ENCODE results near the gene ZDHHC3. TPM values are rescaled to one million over a fixed set of nuclear protein-coding genes. Genes with fewer than 3 reads are reported as not detected.
"Not testable (repeated sequence)": the region's sequence is repeated elsewhere in the genome, so short reads cannot be mapped to it uniquely, and the experiment has no call there.

The ZDHHC3 gene
- total and polyA plus RNA-seq, 4 experiments from 2014 or later, result 35.4 to 41.9 (median 38.1) TPM

DNA sequence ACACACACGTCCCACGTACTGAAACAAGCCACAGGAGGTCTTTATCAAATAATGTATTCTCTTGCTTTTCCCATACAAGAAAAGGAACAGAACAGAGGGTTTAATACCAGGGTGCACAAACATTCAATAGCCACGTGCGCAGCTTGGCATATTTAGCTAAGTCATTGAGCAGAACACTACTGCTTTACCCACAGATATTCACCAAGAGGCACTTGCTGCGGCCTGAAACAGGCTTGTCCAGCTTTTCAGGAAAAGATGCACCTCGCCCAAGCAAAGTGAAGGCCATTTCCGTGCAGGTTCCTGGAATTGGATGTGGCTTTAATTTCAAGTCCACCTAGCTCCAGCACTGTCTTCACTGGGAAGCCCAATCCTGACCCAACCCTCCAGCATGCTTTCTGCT, 17.6 kb downstream of the ZDHHC3 start:
- peaks cover 23 to 29% of the 10 kb centered on the region in 2 donors for H3K36me3 Mint-ChIP-seq
- Histone ChIP-seq H3K36me3 (ENCODE audit: insufficient read depth, low read length) (peaks cover 13% of the 10 kb centered on the region), H3K27me3 (ENCODE audit: insufficient read depth, low read length) (no peaks in the 10 kb centered on the region), H3K27ac (ENCODE audit: low read depth, low read length) (no peak overlapping the region), H3K9me3 (ENCODE audit: control insufficient read depth in 1 of 2, low read length in 2 of 2) (no peaks in the 10 kb centered on the region), H3K4me3 (ENCODE audit: low read length in 2 of 2) (no peak overlapping the region), H3K4me1 (ENCODE audit: insufficient read depth, low read length) (peaks cover 4% of the 10 kb centered on the region)
- H3K4me3 Mint-ChIP-seq, result no peak overlapping the region
- POLR2A ChIA-PET (ENCODE audit: partially characterized antibody), result no interaction called here
- H3K27ac Mint-ChIP-seq, result no peak overlapping the region
- DNase-seq, result no peak
- intact Hi-C loops (cut with micrococcal nuclease), result no loop called here
- CTCF ChIA-PET (ENCODE audit: partially characterized antibody), result no interaction called here
- H3K27me3 Mint-ChIP-seq, result no peaks in the 10 kb centered on the region
- H3K9me3 Mint-ChIP-seq, result no peaks in the 10 kb centered on the region
- H3K4me1 Mint-ChIP-seq, result peaks cover 12 to 34% (median 22%) of the 10 kb centered on the region in 4 donors

GRCh38 chr3:44957986-44958385, 18.0 kb downstream of the ZDHHC3 start:
- Histone ChIP-seq H3K4me3 (ENCODE audit: low read length in 2 of 2) (no peak overlapping the region), H3K27me3 (ENCODE audit: insufficient read depth, low read length) (no peaks in the 10 kb centered on the region), H3K36me3 (ENCODE audit: insufficient read depth, low read length) (peaks cover 13% of the 10 kb centered on the region), H3K9me3 (ENCODE audit: control insufficient read depth in 1 of 2, low read length in 2 of 2) (no peaks in the 10 kb centered on the region), H3K4me1 (ENCODE audit: insufficient read depth, low read length) (peaks cover 4% of the 10 kb centered on the region), H3K27ac (ENCODE audit: low read depth, low read length) (no peak overlapping the region)
- intact Hi-C loops (cut with micrococcal nuclease), result no loop called here
- no peak overlapping the region for H3K27ac Mint-ChIP-seq
- H3K36me3 Mint-ChIP-seq, result peaks cover 23 to 29% of the 10 kb centered on the region in 2 donors
- ChIA-PET CTCF (ENCODE audit: partially characterized antibody) (no interaction called here), POLR2A (ENCODE audit: partially characterized antibody) (no interaction called here)
- DNase-seq, result no peak
- H3K9me3 Mint-ChIP-seq, result no peaks in the 10 kb centered on the region
- no peaks in the 10 kb centered on the region for H3K27me3 Mint-ChIP-seq
- no peak overlapping the region for H3K4me3 Mint-ChIP-seq
- peaks cover 10 to 31% (median 19%) of the 10 kb centered on the region in 4 donors for H3K4me1 Mint-ChIP-seq

- H3K36me3 ChIP-seq (ENCODE audit: insufficient read depth, low read length), result peaks cover 13% of the 10 kb centered on the region
- POLR2A ChIA-PET (ENCODE audit: partially characterized antibody), result interaction anchor here (0.9 kb wide), 1 partner anchor 21 kb away, joined by 4 read pairs; no protein-coding TSS in a partner anchor
- Mint-ChIP-seq H3K27ac (peak overlapping the region in 2 of 7 donors; percentile 17 to 26), H3K9me3 (no peaks in the 10 kb centered on the region), H3K4me3 (no peak overlapping the region), H3K27me3 (no peaks in the 10 kb centered on the region), H3K36me3 (peaks cover 27 to 32% of the 10 kb centered on the region in 2 donors), H3K4me1 (peaks cover 6 to 25% (median 23%) of the 10 kb centered on the region in 4 donors)
- DNase-seq, result no peak
- no peaks in the 10 kb centered on the region for H3K27me3 ChIP-seq (ENCODE audit: insufficient read depth, low read length)
- no peaks in the 10 kb centered on the region for H3K9me3 ChIP-seq (ENCODE audit: control insufficient read depth in 1 of 2, low read length in 2 of 2)
- H3K27ac ChIP-seq (ENCODE audit: low read depth, low read length), result no peak overlapping the region
- H3K4me3 ChIP-seq (ENCODE audit: low read length in 2 of 2), result no peak overlapping the region
- no peaks in the 10 kb centered on the region for H3K4me1 ChIP-seq (ENCODE audit: insufficient read depth, low read length)
- intact Hi-C loops (cut with micrococcal nuclease), result no loop called here
- CTCF ChIA-PET (ENCODE audit: partially characterized antibody), result no interaction called here
Measured at GRCh38 chr3:44955917-44956316, 20.1 kb downstream of the ZDHHC3 start.

- Histone ChIP-seq H3K4me3 (ENCODE audit: low read length in 2 of 2) (no peak overlapping the region), H3K9me3 (ENCODE audit: control insufficient read depth in 1 of 2, low read length in 2 of 2) (no peaks in the 10 kb centered on the region), H3K4me1 (ENCODE audit: insufficient read depth, low read length) (no peaks in the 10 kb centered on the region), H3K36me3 (ENCODE audit: insufficient read depth, low read length) (peaks cover 13% of the 10 kb centered on the region), H3K27ac (ENCODE audit: low read depth, low read length) (no peak overlapping the region), H3K27me3 (ENCODE audit: insufficient read depth, low read length) (no peaks in the 10 kb centered on the region)
- H3K4me3 Mint-ChIP-seq, result no peak overlapping the region
- intact Hi-C loops (cut with micrococcal nuclease), result no loop called here
- CTCF ChIA-PET (ENCODE audit: partially characterized antibody), result no interaction called here
- POLR2A ChIA-PET (ENCODE audit: partially characterized antibody), result no interaction called here
- no peak for DNase-seq
- peaks cover 6 to 25% (median 20%) of the 10 kb centered on the region in 4 donors for H3K4me1 Mint-ChIP-seq
- no peaks in the 10 kb centered on the region for H3K9me3 Mint-ChIP-seq
- peaks cover 31 to 32% of the 10 kb centered on the region in 2 donors for H3K36me3 Mint-ChIP-seq
- H3K27ac Mint-ChIP-seq, result no peak overlapping the region
- H3K27me3 Mint-ChIP-seq, result no peaks in the 10 kb centered on the region
Measured at GRCh38 chr3:44954962-44955361, 21.0 kb downstream of the ZDHHC3 start.

- H3K9me3 Mint-ChIP-seq, result no peaks in the 10 kb centered on the region
- Histone ChIP-seq H3K27ac (ENCODE audit: low read depth, low read length) (no peak overlapping the region), H3K4me3 (ENCODE audit: low read length in 2 of 2) (no peak overlapping the region), H3K4me1 (ENCODE audit: insufficient read depth, low read length) (no peaks in the 10 kb centered on the region), H3K27me3 (ENCODE audit: insufficient read depth, low read length) (no peaks in the 10 kb centered on the region), H3K36me3 (ENCODE audit: insufficient read depth, low read length) (peaks cover 13% of the 10 kb centered on the region), H3K9me3 (ENCODE audit: control insufficient read depth in 1 of 2, low read length in 2 of 2) (no peaks in the 10 kb centered on the region)
- intact Hi-C loops (cut with micrococcal nuclease), result no loop called here
- DNase-seq, result no peak
- no peaks in the 10 kb centered on the region for H3K27me3 Mint-ChIP-seq
- peaks cover 29 to 32% of the 10 kb centered on the region in 2 donors for H3K36me3 Mint-ChIP-seq
- CTCF ChIA-PET (ENCODE audit: partially characterized antibody), result no interaction called here
- no peak overlapping the region for H3K4me3 Mint-ChIP-seq
- POLR2A ChIA-PET (ENCODE audit: partially characterized antibody), result no interaction called here
- H3K4me1 Mint-ChIP-seq, result peaks cover 6 to 25% (median 20%) of the 10 kb centered on the region in 4 donors
- no peak overlapping the region for H3K27ac Mint-ChIP-seq
Measured at GRCh38 chr3:44954304-44954703, 21.7 kb downstream of the ZDHHC3 start.

- POLR2A ChIA-PET (ENCODE audit: partially characterized antibody), result no interaction called here
Measured at GRCh38 chr3:44952689-44953088, 23.3 kb downstream of the ZDHHC3 start.

GRCh38 chr3:44950275-44950734, 25.7 kb downstream of the ZDHHC3 start:
- DNase-seq, result no peak
- Histone ChIP-seq H3K4me1 (ENCODE audit: insufficient read depth, low read length) (no peaks in the 10 kb centered on the region), H3K9me3 (ENCODE audit: control insufficient read depth in 1 of 2, low read length in 2 of 2) (no peaks in the 10 kb centered on the region), H3K36me3 (ENCODE audit: insufficient read depth, low read length) (peaks cover 7% of the 10 kb centered on the region), H3K27me3 (ENCODE audit: insufficient read depth, low read length) (no peaks in the 10 kb centered on the region), H3K27ac (ENCODE audit: low read depth, low read length) (no peak overlapping the region), H3K4me3 (ENCODE audit: low read length in 2 of 2) (no peak overlapping the region)
- Mint-ChIP-seq H3K4me1 (peaks cover 3 to 18% (median 11%) of the 10 kb centered on the region in 4 donors), H3K4me3 (no peak overlapping the region), H3K36me3 (peaks cover 19 to 27% of the 10 kb centered on the region in 2 donors), H3K27me3 (no peaks in the 10 kb centered on the region), H3K9me3 (no peaks in the 10 kb centered on the region), H3K27ac (peak overlapping the region in 2 of 7 donors; percentile 8 to 69)
- CTCF ChIA-PET (ENCODE audit: partially characterized antibody), result no interaction called here
- POLR2A ChIA-PET (ENCODE audit: partially characterized antibody), result no interaction called here
- intact Hi-C loops (cut with micrococcal nuclease), result no loop called here

More at GRCh38 chr3:44952689-44953088, 23.3 kb downstream of the ZDHHC3 start:
- H3K4me1 ChIP-seq (ENCODE audit: insufficient read depth, low read length), result no peaks in the 10 kb centered on the region
- no peak overlapping the region for H3K4me3 ChIP-seq (ENCODE audit: low read length in 2 of 2)
- no peak overlapping the region for H3K27ac ChIP-seq (ENCODE audit: low read depth, low read length)
- H3K27me3 Mint-ChIP-seq, result no peaks in the 10 kb centered on the region
- H3K4me3 Mint-ChIP-seq, result no peak overlapping the region
- no peaks in the 10 kb centered on the region for H3K9me3 Mint-ChIP-seq
- peaks cover 22 to 31% of the 10 kb centered on the region in 2 donors for H3K36me3 Mint-ChIP-seq
- intact Hi-C loops (cut with micrococcal nuclease), result no loop called here
- peaks cover 6 to 24% (median 20%) of the 10 kb centered on the region in 4 donors for H3K4me1 Mint-ChIP-seq
- CTCF ChIA-PET (ENCODE audit: partially characterized antibody), result no interaction called here
- no peak for DNase-seq
- no peaks in the 10 kb centered on the region for H3K27me3 ChIP-seq (ENCODE audit: insufficient read depth, low read length)
- H3K9me3 ChIP-seq (ENCODE audit: control insufficient read depth in 1 of 2, low read length in 2 of 2), result no peaks in the 10 kb centered on the region
- H3K36me3 ChIP-seq (ENCODE audit: insufficient read depth, low read length), result peaks cover 7% of the 10 kb centered on the region
- H3K27ac Mint-ChIP-seq, result peak overlapping the region in 1 of 7 donors; percentile 38

GRCh38 chr3:44949770-44950169, 26.2 kb downstream of the ZDHHC3 start:
- H3K27me3 ChIP-seq (ENCODE audit: insufficient read depth, low read length); H3K36me3 ChIP-seq (ENCODE audit: insufficient read depth, low read length); H3K27ac ChIP-seq (ENCODE audit: low read depth, low read length); intact Hi-C loops (cut with micrococcal nuclease); CTCF ChIA-PET (ENCODE audit: partially characterized antibody); POLR2A ChIA-PET (ENCODE audit: partially characterized antibody); H3K4me1 ChIP-seq (ENCODE audit: insufficient read depth, low read length); H3K27ac Mint-ChIP-seq; H3K9me3 ChIP-seq (ENCODE audit: control insufficient read depth in 1 of 2, low read length in 2 of 2); H3K27me3 Mint-ChIP-seq; DNase-seq; H3K4me3 Mint-ChIP-seq; H3K9me3 Mint-ChIP-seq; H3K4me3 ChIP-seq (ENCODE audit: low read length in 2 of 2): not testable (repeated sequence)
- peaks cover 19 to 30% of the 10 kb centered on the region in 2 donors for H3K36me3 Mint-ChIP-seq
- peaks cover 3 to 18% (median 11%) of the 10 kb centered on the region in 4 donors for H3K4me1 Mint-ChIP-seq
